ENCODE results near the gene MATCAP1. TPM values are rescaled to one million over a fixed set of nuclear protein-coding genes. Genes with fewer than 3 reads are reported as not detected.

MATCAP1 gene
- total RNA-seq, 1 donor from 2014 or later: 2.6 TPM

DNA sequence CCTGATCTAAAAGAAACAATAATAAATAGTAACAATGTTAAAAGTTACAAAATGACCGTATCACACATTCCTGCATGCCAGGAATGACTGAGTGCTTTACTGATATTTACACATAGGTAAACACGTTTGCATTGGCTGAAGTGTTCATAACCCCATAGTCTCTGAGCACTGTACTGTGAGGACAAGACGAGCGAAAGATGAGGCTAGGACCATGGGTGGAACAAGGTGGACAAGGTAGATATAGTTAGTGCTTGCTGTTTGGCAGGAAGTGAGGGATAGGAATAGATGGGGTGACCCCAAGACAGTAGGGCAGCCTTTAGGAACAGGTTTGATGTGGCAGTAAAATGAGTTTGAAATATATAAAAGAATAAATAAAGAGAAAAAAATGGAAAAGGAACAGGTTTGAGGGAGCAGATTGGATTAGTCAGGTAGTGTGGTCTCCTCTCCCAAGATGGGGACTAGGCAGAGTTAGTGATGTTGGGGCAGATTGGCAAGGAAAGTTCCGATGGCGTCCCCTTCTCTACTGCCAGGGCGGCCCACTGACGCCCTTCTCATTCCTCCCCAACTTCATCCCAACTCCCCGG, 7.7 kb upstream of the MATCAP1 start:
- DNase-seq (ENCODE audit: low spot score): no peak

DNA sequence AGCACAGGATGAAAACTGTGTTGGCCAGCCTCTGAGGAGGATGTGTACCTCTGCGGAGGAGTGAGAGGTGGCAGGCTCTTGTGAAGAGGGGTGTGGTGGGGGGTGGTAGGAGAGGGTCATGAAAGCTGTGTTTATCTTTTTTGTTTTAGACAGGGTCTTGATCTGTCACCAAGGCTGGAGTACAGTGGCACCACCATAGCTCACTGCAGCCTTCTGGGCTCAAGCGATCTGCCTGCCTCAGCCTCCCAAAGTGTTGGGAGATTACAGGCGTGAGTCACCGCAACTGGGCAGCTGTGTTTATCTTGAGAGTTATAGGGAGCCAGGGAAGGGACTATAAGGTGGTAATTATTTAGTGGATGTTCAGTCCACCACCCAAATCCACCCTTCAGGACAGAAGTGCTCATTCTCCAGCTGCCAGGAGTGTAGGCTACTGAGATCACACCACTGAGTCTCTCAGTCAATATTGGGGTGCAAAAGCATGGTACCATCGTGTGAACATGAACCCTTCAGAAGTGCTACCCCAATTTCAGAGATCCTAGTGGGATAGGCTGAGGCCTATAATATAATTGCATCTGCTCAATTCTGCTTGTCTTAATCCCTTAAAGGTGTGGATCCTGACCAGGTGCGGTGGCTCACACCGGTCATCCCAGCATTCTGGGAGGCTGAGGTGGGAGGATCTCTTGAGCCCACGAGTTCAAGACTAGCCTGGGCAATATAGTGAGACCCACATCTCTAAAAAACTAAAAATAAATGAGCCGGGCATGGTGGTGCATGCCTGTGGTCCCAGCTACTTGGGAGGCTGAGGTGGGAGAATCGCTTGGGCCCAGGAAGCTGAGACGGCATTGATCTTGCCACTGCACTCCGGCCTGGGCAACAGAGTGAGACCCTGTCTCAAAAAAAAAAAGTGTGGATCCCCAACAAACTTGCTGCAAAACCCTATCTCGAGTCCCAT, 7.0 kb upstream of the MATCAP1 start:
- no peak for DNase-seq (ENCODE audit: low spot score)

DNA sequence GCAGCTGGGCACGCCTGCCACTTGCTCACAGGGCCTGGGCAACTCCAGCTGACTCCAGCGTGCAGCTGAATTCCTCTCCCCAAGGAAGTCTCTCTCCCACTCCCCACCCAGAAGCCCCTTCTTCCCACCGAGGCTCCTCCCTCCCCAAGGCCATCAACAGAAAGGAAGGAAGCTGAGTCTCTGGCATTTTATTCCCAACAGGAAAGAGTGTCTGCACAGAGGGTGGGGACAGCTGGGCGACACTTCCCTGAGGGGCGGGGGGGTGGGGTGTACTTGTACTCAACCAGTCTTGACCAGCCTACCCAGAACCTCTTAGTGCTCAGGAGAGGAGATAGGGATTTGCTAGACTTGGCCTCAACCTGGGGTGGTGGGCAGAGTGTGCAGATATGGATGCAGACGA, 6.3 kb upstream of the MATCAP1 start, which contains the start of gene EXOC3L1:
EXOC3L1 (minus strand) TSS at position 96 of the 400 bp plus-strand sequence. CDS start 460 bp downstream, outside the sequence.
- DNase-seq (ENCODE audit: low spot score): no peak

DNA sequence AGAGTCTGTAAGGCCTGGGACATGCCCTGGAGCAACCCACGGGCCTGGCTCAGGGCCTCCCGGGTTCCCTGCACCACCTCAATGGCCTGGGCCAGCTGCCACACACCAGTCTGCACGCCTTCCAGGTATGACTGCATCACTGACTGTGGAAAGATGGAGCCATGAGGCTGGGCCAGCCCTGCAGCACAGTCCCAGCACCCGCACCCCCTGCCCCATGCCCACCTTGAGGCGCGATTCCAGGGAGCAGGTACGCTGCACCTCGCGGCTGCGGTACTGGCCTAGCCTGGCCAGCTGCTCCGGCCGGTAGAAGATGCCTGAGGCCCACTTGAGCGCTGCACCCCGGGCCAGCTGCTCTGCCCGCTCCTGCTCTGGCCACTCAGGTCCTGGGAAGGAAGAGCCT, 5.0 kb upstream of the MATCAP1 start:
- DNase-seq (ENCODE audit: low spot score): no peak

DNA sequence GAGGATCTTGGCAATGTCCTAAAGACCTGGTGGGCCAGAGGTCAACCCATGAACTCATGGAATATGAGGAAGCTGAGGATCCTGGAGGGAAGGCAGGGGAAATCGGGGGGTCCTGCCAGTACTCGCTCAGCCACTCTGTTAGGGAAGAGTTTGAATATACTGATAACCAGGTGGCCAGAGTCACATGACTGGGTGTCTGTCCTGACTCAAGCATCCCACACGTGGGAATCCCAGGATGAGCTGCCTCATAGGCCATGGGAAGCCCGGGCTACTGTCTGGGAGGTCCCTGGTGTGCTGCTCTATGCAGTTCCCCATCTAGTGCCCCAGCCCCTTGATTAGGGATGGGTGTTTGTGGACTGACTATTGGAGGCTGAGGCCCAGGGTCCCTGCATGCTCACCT, 4.6 kb upstream of the MATCAP1 start:
- no peak for DNase-seq (ENCODE audit: low spot score)

DNA sequence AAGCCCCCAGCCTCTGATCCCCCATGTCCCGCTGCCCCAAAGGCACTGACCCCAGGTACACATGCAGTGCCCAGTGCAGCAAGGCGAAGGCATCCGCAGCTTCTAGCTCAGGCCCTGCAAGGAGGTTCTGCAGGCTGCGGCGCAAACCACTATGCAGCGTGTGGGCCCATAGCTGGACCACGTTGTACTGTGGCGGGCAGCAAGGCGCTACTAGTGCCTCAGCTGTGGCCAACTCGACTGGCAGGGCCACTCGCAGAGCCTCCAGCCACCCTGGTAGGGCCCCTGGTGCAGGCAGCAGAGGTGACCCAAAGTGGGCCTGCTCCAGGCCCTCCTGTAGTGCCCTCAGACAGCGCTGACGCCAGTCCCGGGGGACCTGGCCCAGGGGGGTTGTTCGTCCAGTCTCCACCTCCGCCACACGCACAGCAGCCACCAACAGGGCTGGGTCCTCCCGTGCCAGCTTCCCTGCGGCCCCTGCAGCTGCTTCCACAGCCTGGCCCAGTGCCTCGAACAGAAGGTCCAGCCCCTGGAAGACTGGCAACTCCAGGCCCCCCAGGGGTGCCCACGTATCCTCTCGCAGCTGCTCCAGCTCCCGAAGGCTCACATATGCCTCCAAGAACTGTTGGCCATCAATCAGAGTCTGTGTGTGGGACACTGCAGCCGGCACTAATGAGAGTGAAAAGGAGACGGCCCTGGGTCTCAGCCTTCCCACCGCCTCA, 3.6 kb upstream of the MATCAP1 start:
- no peak for DNase-seq (ENCODE audit: low spot score)

DNA sequence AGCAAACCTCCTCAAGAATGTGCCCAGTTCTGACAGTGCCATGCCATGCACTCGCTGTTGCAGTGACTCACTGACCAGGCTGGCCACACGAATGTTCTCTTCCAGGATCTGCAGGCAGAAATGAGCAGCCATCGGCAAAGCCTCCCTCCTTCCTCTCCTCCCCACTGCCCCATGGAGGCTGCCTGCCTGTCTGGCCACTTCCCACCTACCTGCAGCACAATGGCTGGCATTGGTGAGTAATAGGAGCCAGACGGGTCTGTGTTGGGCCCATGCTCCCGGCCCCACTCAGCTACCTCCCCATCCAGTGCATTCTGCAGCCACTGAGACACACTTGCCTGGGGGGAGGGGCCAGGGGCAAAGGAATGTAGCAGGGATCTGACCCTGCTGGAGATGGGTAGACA, 2.8 kb upstream of the MATCAP1 start:
- no peak for DNase-seq (ENCODE audit: low spot score)

DNA sequence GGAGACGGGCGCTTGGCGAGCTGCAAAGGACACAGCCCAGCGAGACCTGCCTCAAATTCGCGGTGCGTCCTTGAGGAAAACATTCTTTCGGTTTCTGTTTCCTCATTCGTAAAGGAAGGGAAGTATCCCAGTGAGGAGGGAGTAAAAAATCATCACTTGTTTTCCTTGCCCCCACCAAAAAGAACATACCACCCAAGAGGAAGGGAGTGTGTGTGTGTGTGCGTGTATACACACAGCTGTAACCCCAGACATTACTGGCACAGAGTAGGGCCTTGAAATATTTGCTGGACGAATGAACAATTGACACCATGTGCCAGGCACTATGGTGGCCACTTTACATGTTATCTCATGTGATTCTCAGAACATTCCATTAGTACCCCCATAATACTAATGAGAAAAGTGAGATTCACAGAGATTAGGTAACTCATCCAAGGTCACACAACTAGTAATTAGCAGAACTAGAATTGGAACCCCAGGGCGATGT, 1.9 kb upstream of the MATCAP1 start:
- DNase-seq (ENCODE audit: low spot score): no peak

DNA sequence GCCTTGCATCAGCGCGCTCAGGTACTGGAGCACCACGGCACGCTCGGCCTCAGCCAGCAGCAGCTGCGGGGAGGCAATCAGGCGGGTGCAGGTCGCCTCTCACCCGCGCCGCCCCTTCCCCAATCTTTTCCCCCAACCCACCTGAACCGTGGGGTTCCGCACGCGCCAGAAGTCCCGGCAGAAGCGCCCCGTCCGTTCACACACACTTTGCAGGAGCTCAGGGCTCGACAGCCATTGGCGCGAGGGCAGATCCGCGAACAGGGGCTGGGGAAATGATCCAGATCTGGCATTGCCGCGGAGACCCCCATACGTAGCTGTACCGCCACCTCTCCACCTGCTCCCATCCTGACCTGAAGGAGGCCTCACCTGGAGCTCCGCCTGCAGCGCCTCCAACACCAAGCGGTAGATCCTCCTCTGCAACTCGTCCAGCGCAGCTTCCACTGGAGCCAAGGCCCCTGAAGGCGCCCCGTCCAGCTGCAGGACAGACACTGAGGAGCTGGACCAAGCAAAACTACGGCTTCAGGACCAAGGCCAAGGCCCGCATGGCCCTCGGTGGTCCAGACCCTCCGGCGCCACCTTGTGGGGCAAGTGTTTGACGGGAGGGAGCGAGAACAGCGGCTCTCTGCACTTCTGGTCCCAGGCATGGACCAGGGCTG, 1.4 kb upstream of the MATCAP1 start:
- DNase-seq (ENCODE audit: low spot score): peak; percentile 88

DNA sequence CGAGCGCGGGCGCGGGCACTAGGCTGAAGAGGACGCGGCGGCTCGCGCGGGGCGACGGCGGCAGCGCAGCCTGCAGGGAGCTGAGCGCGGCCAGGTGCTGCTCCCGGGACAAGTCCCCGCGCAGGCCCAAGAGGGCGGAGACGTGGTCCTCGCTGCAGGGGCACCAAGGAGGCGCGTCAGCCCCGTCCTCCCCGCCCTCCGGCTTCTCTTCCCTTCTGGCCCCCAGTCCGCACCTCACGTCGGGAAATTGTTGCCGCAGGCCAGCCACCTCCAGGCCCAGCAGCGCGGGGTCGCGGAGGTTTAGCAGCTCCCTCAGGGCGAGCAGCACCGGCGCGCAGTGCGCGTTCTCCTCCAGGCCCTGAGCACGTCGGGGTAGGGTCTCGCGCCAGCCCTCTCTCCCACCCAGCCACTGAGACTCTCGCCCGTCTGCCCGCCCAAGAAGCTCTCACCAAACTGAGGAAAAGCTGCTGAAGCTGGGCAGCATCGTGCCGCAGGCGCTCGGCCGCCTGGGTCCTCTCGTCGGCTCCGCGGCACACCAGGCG, 761 bp upstream of the MATCAP1 start:
- no peak for DNase-seq (ENCODE audit: low spot score)

DNA sequence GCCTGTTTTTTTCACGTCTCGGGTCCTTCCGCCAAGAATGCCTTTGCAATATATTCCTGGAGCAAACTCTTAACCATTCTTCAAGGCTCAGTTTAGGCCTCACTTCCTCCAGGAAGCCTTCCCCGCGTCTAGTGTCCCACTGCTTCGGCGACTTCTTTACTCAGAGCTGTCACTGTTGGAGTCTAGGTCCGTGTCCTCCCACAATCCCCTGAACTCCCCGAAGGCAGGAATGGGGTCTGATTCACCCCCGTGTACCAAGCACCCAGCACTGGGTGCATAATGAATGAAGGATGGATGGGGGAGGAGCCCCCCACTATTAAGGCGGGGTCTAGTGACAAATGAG, 508 bp downstream of the MATCAP1 start:
- no peak for DNase-seq (ENCODE audit: low spot score)

DNA sequence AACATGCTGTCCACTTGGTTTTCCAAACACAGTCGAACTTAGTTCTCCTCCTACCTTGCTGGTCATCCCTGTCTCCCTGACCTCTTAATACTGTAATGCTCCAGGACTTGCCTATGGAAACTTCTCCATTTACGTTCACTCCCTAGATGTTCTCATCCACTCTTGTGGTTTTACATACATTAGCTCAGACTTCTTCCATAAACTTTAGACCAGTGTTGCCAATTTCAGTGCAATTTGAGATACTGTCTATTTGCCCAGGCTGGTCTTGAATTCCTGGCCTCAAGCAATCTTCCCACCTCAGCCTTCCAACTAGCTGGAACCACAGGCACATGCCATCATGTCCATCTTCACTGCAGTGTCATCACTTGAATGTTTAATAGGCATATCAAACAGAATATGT, 1.5 kb downstream of the MATCAP1 start:
- DNase-seq (ENCODE audit: low spot score): no peak

DNA sequence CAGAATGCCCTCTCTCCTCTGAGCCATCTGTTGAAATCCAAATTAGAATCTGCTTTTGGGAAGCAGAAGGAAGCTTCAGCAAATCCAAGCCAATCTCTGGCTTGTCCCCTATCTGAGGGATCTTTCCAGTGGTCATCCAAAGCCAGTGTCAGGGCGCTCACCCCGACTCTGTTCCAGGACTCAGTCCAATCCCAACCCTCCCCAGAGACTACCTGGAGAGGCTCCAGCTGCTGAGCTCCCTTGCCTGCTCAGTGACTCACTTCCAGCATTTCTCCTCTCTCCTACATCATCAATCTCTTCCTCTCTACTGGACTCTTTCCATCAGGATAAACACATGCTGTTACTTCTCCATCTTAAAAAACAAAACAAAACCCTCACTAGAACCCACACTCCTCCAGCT, 2.4 kb downstream of the MATCAP1 start:
- no peak for DNase-seq (ENCODE audit: low spot score)

DNA sequence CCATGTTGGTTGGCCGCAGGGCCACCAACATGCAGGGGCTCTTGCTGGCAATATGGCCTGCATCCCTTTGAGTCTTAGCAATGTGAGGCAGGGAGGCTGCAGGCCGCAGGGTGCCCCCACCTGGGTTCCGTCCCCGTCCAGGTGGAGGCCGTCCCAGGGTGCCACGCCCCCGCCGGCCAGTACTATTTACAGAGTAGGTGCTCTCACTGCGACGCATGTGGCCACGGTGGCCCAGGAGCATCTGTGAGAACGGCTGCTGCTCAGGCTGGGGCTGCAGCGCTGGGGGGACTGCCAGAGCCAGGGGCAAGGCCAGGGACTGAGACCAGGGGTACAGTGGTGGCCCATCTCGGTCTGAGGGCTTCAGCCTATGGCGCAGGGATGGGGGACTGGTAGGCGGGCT, 3.6 kb downstream of the MATCAP1 start:
- no peak for DNase-seq (ENCODE audit: low spot score)

DNA sequence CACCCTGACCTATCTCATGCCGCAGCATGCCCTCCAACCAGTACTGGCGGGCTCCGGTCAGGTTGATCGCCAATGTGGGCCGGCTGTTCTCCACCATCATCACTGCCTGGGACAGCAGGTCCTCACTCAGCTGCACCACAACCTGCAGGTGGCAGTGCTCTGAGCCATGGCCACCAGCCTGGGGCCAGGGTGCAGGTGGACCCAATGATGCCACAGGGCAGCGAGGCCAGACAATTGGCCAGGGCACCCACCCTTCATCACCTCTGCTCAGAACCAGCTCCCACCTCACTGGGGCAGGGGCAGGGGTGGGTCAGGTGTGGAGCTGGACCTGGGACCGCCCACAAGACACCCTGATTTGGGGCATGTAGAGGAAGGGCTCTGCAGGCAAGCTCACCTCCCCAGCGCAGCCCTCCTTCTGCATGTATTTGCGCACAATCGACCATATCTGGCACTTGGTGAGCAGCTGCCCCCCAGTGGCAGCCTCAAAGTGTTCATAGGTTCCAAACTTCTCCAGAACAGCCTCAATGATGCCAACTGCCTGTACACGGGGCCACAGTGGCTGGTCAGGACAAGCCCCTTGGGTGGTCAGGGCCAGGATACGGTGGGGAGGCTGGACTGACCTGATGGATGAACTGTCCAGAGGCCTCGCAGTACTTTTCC, 4.2 kb downstream of the MATCAP1 start:
- DNase-seq (ENCODE audit: low spot score): no peak

DNA sequence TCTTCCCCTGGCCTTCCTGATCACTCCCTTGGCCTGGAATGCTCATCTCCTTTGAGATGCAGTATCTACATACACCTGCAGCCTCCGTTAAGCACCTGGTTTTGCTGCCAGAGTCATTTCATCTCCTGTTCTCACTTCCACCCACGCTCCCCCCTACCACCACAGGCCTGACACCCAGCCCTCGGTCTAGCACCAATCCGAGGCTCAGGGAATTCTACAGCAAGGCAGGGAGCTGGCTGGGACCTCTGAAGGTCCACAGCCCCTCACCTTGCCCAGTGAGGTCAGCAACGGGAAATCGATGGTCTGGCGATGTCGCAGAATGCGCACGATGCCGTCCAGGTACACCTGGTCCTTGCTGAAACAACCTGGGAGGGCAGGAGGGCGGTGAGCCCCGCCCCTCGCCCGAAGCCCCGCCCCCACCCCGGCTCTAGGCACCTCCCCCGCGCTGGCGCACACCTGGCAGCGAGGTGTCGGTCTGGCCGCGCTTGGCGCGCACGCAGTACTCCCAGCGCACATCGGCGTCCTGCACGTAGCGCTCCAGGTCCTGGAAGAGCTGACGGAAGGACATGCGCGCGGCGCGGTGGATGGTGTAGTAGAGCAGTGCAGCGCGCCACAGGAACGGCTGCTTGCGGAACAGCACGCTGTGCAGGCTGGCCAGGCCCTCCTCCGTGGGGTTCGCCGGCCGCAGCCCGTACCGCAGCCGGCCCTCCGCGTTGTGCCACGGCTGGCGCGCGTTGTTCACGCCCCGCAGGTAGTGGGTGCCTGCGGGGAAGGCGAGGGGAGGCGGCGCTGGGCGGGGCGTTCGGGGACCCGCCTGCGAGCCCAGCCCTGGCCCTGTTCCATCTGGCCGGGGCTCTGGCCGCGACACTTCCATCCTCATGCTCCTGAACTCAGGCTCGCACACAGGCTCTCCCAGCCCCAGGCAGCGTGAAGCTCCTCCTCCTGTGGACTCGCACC, 5.7 kb downstream of the MATCAP1 start:
- DNase-seq (ENCODE audit: low spot score): peak; percentile 72

DNA sequence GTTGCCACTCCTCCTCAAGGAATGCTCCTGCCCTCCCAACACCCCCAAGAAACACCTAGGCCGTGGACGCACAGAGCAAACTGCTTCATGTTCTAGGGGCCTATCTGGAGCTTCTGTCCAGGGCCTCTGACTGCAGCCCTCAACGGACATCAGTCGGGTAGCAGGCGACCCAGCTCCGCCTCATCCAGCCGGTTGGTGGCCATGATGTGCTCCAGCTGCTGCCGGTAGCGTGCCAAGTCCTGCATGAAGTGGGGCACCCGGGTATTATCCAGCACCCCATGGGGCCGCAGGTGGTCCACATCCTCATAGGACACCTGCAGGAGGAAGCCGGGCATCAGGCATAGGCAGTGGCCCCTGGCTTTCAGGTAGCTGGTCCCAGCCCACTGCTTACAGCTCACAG, 7.1 kb downstream of the MATCAP1 start:
- no peak for DNase-seq (ENCODE audit: low spot score)

DNA sequence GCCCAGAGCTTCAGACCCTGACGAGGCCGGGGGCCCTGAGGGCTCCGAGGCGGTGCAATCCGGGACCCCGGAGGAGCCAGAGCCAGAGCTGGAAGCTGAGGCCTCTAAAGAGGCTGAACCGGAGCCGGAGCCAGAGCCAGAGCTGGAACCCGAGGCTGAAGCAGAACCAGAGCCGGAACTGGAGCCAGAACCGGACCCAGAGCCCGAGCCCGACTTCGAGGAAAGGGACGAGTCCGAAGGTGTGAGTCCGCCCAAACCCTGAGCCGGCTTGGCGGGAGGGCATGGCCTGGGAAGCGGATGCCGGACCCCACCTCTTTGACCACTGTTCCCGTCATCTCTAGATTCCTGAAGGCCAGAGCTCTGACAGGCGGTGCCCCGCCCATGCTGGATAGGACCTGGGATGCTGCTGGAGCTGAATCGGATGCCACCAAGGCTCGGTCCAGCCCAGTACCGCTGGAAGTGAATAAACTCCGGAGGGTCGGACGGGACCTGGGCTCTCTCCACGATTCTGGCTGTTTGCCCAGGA, 9.0 kb downstream of the MATCAP1 start:
- DNase-seq (ENCODE audit: low spot score): no peak
